Activated T-helper 9 cell treated with anti-CD3 and anti-CD28 coated beads, Interleukin-2, amount 50 U/mL, for 16 hours (primary cell): ENCODE measurements around the gene KRTAP10-6.
"Not testable (repeated sequence)": the region's sequence is repeated elsewhere in the genome, so short reads cannot be mapped to it uniquely, and the experiment has no call there.

Source experiments
- DNase-seq: peaks from one replicate; pipeline ENCODE4 v3.0.0-alpha.2; 2020; ENCODE audit warnings: low read depth

KRTAP10-6 gene

GRCh38 chr21:44599264-44600029 is 7.1 kb upstream of the KRTAP10-6 start:
- DNase-seq: no peak

- DNase-seq: no peak
Observed at GRCh38 chr21:44598061-44598460, 5.8 kb upstream of the KRTAP10-6 start.

GRCh38 chr21:44596068-44596725 is 3.9 kb upstream of the KRTAP10-6 start:
- no peak for DNase-seq

GRCh38 chr21:44595524-44595923 is 3.2 kb upstream of the KRTAP10-6 start:
- DNase-seq: no peak

GRCh38 chr21:44594406-44594916 is 2.2 kb upstream of the KRTAP10-6 start:
- DNase-seq: no peak

- DNase-seq: no peak
Observed at GRCh38 chr21:44593598-44594405, 1.5 kb upstream of the KRTAP10-6 start.

- not testable (repeated sequence) for DNase-seq
Observed at GRCh38 chr21:44591801-44592130, 539 bp downstream of the KRTAP10-6 start.

GRCh38 chr21:44590897-44591800 is 1.2 kb downstream of the KRTAP10-6 start:
- not testable (repeated sequence) for DNase-seq

GRCh38 chr21:44590311-44590721 is 2.0 kb downstream of the KRTAP10-6 start:
- no peak for DNase-seq

GRCh38 chr21:44589586-44590305 is 2.6 kb downstream of the KRTAP10-6 start:
- no peak for DNase-seq

- no peak for DNase-seq
Observed at GRCh38 chr21:44589094-44589493, 3.2 kb downstream of the KRTAP10-6 start.

- DNase-seq: no peak
Observed at GRCh38 chr21:44585892-44586291, 6.4 kb downstream of the KRTAP10-6 start.

- DNase-seq: no peak
Observed at GRCh38 chr21:44583800-44584147, 8.5 kb downstream of the KRTAP10-6 start.

- no peak for DNase-seq
Observed at GRCh38 chr21:44583089-44583799, 9.1 kb downstream of the KRTAP10-6 start.

- no peak for DNase-seq
Observed at GRCh38 chr21:44582055-44582454, 10.2 kb downstream of the KRTAP10-6 start.

- no peak for DNase-seq
Observed at GRCh38 chr21:44581158-44581557, 11.1 kb downstream of the KRTAP10-6 start.

- not testable (repeated sequence) for DNase-seq
Observed at GRCh38 chr21:44580231-44580821, 12.0 kb downstream of the KRTAP10-6 start, which contains the start of gene KRTAP10-5. Gene KRTAP10-5 (minus strand): TSS chr21:44580604. CDS start chr21:44580578, 26 bp downstream.

GRCh38 chr21:44579833-44580144 is 12.5 kb downstream of the KRTAP10-6 start:
- no peak for DNase-seq

- no peak for DNase-seq
Observed at GRCh38 chr21:44579056-44579832, 13.1 kb downstream of the KRTAP10-6 start.
